SK-N-MC (cell line): ENCODE data around the gene LAMA3.

Experiments used
- EZH2 ChIP-seq: fragments of 200-600 bp; sonication (generic); IDR thresholded peaks from one replicate; pipeline ENCODE4 v1.6.1; 2017; ENCODE audit warnings: antibody characterized with exemption
- FOXP2 ChIP-seq: optimal IDR thresholded peaks from 2 replicates; pipeline ENCODE3; 2011; ENCODE audit warnings: mild to moderate bottlenecking, moderate library complexity; ENCODE audit not compliant: insufficient read depth; ENCODE audit errors: extremely low read length, control extremely low read depth
- POLR2AphosphoS5 ChIP-seq: IDR thresholded peaks from 2 replicates; pipeline ENCODE4 v1.6.1; 2012; ENCODE audit warnings: mild to moderate bottlenecking, low read depth, low read length, borderline replicate concordance

DNA sequence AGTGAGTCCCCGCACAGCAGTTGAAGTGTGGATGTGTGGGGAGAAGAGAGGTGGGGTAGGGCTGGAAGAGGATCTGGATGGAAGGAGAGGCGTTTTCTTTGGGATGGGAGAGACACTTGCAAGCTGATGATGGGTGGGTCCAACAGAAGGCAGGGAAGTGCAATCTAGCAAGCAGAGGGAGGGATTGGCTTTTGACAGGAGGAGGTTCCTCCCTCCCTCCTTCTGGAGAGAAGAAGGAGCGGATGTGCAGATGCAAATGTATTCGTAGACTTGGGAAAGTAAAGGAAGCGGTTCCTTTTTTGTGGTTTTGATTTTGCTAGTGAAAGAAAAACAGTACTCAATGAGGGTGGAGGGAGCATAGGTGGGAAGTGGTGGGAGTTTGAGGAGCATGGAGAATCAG lies 48.9 kb downstream of the LAMA3 start:
- no peak for TF ChIP-seq POLR2AphosphoS5
- TF ChIP-seq EZH2, result no peak
- no peak for TF ChIP-seq FOXP2
